GM12892 (cell line): ENCODE results near the gene APOD.

Experiments
- POLR2A ChIP-seq: IDR thresholded peaks from 2 replicates; pipeline ENCODE4 v1.6.1; 2011; ENCODE audit warnings: low read depth, low read length, control low read depth
- POLR2AphosphoS5 ChIP-seq: IDR thresholded peaks from 2 replicates; pipeline ENCODE4 v1.6.1; 2011; ENCODE audit warnings: low read depth, low read length, control low read depth
- TAF1 ChIP-seq: IDR thresholded peaks from 2 replicates; pipeline ENCODE4 v1.6.1; 2011; ENCODE audit warnings: low read depth, mild to moderate bottlenecking, control low read depth, low read length, borderline replicate concordance

DNA sequence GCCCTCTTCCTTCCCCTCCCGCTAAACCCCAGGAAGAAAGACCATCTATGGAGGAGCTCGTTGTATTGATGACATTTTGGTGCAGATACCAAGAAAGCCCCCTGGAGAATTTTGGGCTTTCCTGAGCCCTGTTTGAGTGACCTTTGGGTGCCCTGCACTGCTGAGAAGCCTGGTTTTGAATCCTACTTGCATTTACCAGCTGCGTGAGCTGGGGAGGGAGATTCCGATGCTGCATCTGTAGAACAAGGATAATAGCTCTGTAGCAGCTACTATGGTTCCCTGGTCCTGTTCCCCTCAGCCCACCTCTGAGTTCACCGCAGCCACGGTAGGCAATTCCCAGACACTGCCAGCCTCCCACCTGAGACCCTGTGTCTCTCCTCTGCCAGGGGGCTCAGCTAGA, 5.2 kb downstream of the APOD start:
- TF ChIP-seq POLR2AphosphoS5 (no peak), POLR2A (no peak), TAF1 (no peak)
